Mucosa of descending colon (tissue), 3 donors: ENCODE data around the gene PLCE1. TPM values are rescaled to one million over a fixed set of nuclear protein-coding genes. Genes with fewer than 3 reads are reported as not detected.

Experiments used
- ATAC-seq: fragments of 200-7000 bp; cut with Tn5 transposase; one replicate; pipeline ENCODE4 v1.9.1; 2020; ENCODE audit warnings: mild to moderate bottlenecking, moderate library complexity
- DNase-seq, 3 donors: peaks; one replicate each; pipeline ENCODE4 v3.0.0-alpha.2; 2020
- H3K36me3 ChIP-seq: fragments of 200-600 bp; one replicate; pipeline ENCODE4 v1.8.0; 2021; ENCODE audit warnings: low read depth, mild to moderate bottlenecking
- H3K4me1 ChIP-seq: fragments of 200-600 bp; one replicate; pipeline ENCODE4 v1.8.0; 2021; ENCODE audit warnings: low read depth, mild to moderate bottlenecking
- H3K4me3 ChIP-seq: fragments of 200-600 bp; one replicate; pipeline ENCODE4 v1.8.0; 2021; ENCODE audit warnings: mild to moderate bottlenecking
- H3K9me3 ChIP-seq: fragments of 200-600 bp; one replicate; pipeline ENCODE4 v1.8.0; 2021; ENCODE audit warnings: mild to moderate bottlenecking
- intact Hi-C, 2 donors: fragments of 100-400 bp; cut with DNase I in 1 of 2; cut with micrococcal nuclease in 1 of 2; formaldehyde crosslinking; loops; one replicate each; pipeline versions ENCODE4 v1.11.0 to v1.11.1; 2022; cut with DNase I, micrococcal nuclease
- long read RNA-seq, 2 donors: library from polyadenylated mRNA; unstranded; transcript quantifications; one replicate each; pipeline ENCODE4 v2.0.0, GENCODE V29; 2019 to 2021
- total RNA-seq, 3 donors: library from RNA; stranded (reverse); fragmentation: NEBNext Ultra II Directional in 2 of 3; extraction: Animal tissue kit (Norgen Biotek cat#: 25700) in 2 of 3; gene quantifications; one replicate each; pipeline versions ENCODE4 v1.2.1 to v1.2.4, GENCODE V29; 2021 to 2023
- TF ChIP-seq, protein P1 (sequence below): fragments of 200-600 bp; IDR thresholded peaks from one replicate; pipeline ENCODE4 v1.8.0; 2022; ENCODE audit warnings: antibody characterized with exemption, mild to moderate bottlenecking
- donor health status: DM: no; HTN: no; CAD: no; lungs with moderate emphysema.
- donor health status: DM: no; HTN: no; CAD: no.
- donor health status: DM: no; HTN: yes; CAD: no.

PLCE1 gene
- total RNA-seq = 10 to 100 TPM; 36.1 to 68.9 (median 39.3) TPM
- long read RNA-seq, donor 1, partial matches to known transcripts = 10 of 25 reads
- long read RNA-seq, donor 1, other reads (novel, unspliced or antisense) = 15 of 25 reads
- long read RNA-seq, donor 2, partial matches to known transcripts = 3 of 12 reads
- long read RNA-seq, donor 2, other reads (novel, unspliced or antisense) = 9 of 12 reads

- intact Hi-C loops = no loop called here
- TF ChIP-seq, protein P1, sequence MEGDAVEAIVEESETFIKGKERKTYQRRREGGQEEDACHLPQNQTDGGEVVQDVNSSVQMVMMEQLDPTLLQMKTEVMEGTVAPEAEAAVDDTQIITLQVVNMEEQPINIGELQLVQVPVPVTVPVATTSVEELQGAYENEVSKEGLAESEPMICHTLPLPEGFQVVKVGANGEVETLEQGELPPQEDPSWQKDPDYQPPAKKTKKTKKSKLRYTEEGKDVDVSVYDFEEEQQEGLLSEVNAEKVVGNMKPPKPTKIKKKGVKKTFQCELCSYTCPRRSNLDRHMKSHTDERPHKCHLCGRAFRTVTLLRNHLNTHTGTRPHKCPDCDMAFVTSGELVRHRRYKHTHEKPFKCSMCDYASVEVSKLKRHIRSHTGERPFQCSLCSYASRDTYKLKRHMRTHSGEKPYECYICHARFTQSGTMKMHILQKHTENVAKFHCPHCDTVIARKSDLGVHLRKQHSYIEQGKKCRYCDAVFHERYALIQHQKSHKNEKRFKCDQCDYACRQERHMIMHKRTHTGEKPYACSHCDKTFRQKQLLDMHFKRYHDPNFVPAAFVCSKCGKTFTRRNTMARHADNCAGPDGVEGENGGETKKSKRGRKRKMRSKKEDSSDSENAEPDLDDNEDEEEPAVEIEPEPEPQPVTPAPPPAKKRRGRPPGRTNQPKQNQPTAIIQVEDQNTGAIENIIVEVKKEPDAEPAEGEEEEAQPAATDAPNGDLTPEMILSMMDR = no peak
Measured at GRCh38 chr10:93993782-93994437, at the start of gene PLCE1. Gene PLCE1 (plus strand): TSS chr10:93993931. CDS start chr10:94031047, 37,116 bp downstream.

DNA sequence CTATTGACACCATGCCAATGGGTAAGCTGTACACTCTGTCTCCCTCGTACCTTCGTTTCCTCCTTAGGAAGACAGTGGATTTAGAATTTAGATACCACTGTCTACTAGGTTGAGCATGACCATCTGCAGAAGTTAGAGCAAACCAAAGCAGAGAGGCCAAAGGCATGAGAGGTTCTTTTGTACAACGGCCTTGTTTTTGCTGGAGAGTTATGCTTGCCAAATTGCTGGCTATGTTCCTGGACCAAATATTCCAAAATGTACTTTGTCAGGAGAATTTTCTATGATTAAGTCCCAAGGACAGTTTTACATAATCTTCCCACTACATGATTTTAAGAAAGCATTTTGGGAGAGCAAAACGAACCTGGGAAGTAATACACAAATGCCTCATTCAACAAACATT is 47.9 kb upstream of the PLCE1 start:
- TF ChIP-seq, protein P1 = no peak
- Histone ChIP-seq H3K9me3 (no peaks in the 10 kb centered on the region), H3K4me3 (no peak overlapping the region), H3K36me3 (no peaks in the 10 kb centered on the region), H3K4me1 (no peaks in the 10 kb centered on the region)
- ATAC-seq = no peak
- intact Hi-C loops = no loop called here
- DNase-seq = no peak

More at GRCh38 chr10:93993782-93994437, at the start of gene PLCE1:
- Histone ChIP-seq H3K36me3 (no peaks in the 10 kb centered on the region), H3K9me3 (no peaks in the 10 kb centered on the region), H3K4me1 (no peaks in the 10 kb centered on the region), H3K4me3 (peak within 1 kb of the TSS; percentile 42)
- DNase-seq (peak; percentile 67 to 85 (median 74)), ATAC-seq (peak; percentile 91)

DNA sequence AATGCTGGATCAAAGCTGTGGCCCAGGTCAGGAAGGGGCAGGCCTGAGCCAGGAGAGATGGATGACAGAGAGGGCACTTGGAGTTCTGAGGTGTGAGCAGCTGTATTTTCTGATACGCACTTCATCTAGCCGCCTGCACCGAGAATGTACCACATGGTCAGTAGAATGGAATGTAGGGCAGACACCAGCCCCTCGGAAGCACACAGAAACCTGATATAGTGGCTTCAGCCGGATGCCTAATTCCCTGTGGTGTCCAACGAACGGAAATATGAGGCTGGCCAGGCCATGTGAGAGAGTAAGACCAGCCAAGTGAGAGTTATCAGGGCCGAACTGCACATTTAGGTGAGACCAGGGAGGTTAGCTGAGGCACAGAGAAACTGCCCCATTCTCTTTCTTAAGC is 46.7 kb upstream of the PLCE1 start:
- TF ChIP-seq, protein P1 = no peak
- DNase-seq (no peak), ATAC-seq (no peak)
- Histone ChIP-seq H3K9me3 (no peaks in the 10 kb centered on the region), H3K4me3 (no peak overlapping the region), H3K36me3 (no peaks in the 10 kb centered on the region), H3K4me1 (no peaks in the 10 kb centered on the region)
- intact Hi-C loops = no loop called here

DNA sequence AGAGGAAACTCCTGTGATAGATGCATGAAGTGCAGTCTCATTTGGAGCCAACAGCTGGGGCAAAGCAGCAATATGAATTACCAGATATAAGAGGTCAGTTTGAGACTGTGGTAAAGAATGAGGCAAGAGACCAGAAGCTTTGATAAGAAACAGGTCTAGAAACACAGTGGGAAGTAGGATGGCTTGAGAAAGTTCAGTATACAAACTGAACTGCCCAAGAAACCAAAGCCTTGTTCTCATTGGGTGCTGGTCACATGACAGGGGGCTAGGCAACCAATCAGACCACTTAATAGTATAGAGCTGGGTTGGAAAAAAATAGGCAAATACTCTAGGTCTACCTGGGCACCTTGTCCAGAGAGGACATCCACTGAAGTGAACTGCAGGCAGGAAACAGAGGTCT is 46.2 kb upstream of the PLCE1 start:
- Histone ChIP-seq H3K36me3 (no peaks in the 10 kb centered on the region), H3K4me1 (no peaks in the 10 kb centered on the region), H3K9me3 (no peaks in the 10 kb centered on the region), H3K4me3 (no peak overlapping the region)
- ATAC-seq (no peak), DNase-seq (no peak)
- intact Hi-C loops = no loop called here
- TF ChIP-seq, protein P1 = no peak

DNA sequence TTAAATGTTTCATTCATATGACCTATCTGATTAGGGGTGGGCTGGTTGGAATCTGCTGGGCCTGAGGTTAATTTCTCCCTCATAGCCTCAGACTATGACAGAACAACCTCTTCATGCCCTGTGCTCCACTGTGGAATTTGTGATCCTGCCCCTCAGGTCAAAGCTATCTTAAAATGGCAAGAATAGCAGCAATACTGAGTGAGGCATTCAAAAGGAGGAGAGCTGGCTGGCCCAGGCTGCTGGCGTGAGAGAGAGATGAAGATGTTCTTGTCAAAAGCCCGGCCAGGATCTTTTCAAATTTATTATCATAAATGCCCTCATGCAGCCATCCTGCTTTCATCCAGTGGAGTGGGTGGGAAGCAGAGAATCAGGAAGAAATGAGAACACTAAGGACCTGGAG is 41.8 kb upstream of the PLCE1 start:
- Histone ChIP-seq H3K36me3 (no peaks in the 10 kb centered on the region), H3K9me3 (no peaks in the 10 kb centered on the region), H3K4me1 (no peaks in the 10 kb centered on the region), H3K4me3 (no peak overlapping the region)
- TF ChIP-seq, protein P1 = no peak
- DNase-seq (no peak), ATAC-seq (no peak)
- intact Hi-C loops = no loop called here
